Liver (tissue), 9 donors: ENCODE measurements around the gene MSN. TPM values are rescaled to one million over a fixed set of nuclear protein-coding genes. Genes with fewer than 3 reads are reported as not detected.

Experiments
- DNase-seq: peaks from one replicate; pipeline ENCODE4 v3.0.0-alpha.2; 2017; ENCODE audit warnings: low spot score
- H3K27ac ChIP-seq, 2 donors: one replicate each; pipeline ENCODE4 v1.7.0; 2013; ENCODE audit warnings: inconsistent platforms in 2 of 2, low read length in 2 of 2, control low read depth in 1 of 2, low read depth in 1 of 2, mild to moderate bottlenecking in 1 of 2
- H3K27me3 ChIP-seq, 4 donors: one replicate each; pipeline versions ENCODE4 v1.6.1 to v1.7.0; 2013; ENCODE audit warnings: low read length in 3 of 4, inconsistent platforms in 1 of 4, mild to moderate bottlenecking in 1 of 4, moderate library complexity in 1 of 4; ENCODE audit not compliant: control insufficient read depth in 4 of 4, insufficient read depth in 4 of 4
- H3K36me3 ChIP-seq, 4 donors: one replicate each; pipeline versions ENCODE4 v1.6.1 to v1.7.0; 2013; ENCODE audit warnings: low read length in 3 of 4, mild to moderate bottlenecking in 3 of 4, low read depth in 1 of 4, moderate library complexity in 1 of 4; ENCODE audit not compliant: control insufficient read depth in 4 of 4, insufficient read depth in 3 of 4
- H3K4me1 ChIP-seq, 4 donors: one replicate each; pipeline versions ENCODE4 v1.6.1 to v1.7.0; 2013; ENCODE audit warnings: low read length in 3 of 4, mild to moderate bottlenecking in 3 of 4, moderate library complexity in 1 of 4; ENCODE audit not compliant: control insufficient read depth in 4 of 4, insufficient read depth in 4 of 4
- H3K4me3 ChIP-seq, 3 donors: one replicate each; pipeline versions ENCODE4 v1.6.1 to v1.7.0; 2013; ENCODE audit warnings: low read length in 3 of 3, control low read depth in 1 of 3, low read depth in 1 of 3, mild to moderate bottlenecking in 1 of 3
- H3K9ac ChIP-seq, 2 donors: one replicate each; pipeline ENCODE4 v1.7.0; 2013; ENCODE audit warnings: low read length in 2 of 2, mild to moderate bottlenecking in 2 of 2, moderate library complexity in 2 of 2, control low read depth in 1 of 2, low read depth in 1 of 2
- H3K9me3 ChIP-seq, 4 donors: one replicate each; pipeline versions ENCODE4 v1.6.1 to v1.7.0; 2013; ENCODE audit warnings: low read length in 3 of 4; ENCODE audit not compliant: control insufficient read depth in 4 of 4
- ATF3 ChIP-seq: IDR thresholded peaks from 2 replicates; pipeline ENCODE4 v1.6.1; 2016; ENCODE audit warnings: antibody characterized with exemption
- CTCF ChIP-seq: fragments of 150-350 bp; IDR thresholded peaks from 2 replicates; pipeline ENCODE4 v1.5.1; 2017; ENCODE audit warnings: improper control_type of control experiment, low read depth, low read length; ENCODE audit not compliant: missing input control
- EGR1 ChIP-seq, 2 donors: IDR thresholded peaks; 2 replicates each; pipeline ENCODE4 v1.6.1; 2016 to 2018; ENCODE audit warnings: antibody characterized with exemption in 2 of 2, low read depth in 2 of 2
- FOXA1 ChIP-seq: IDR thresholded peaks from 2 replicates; pipeline ENCODE4 v1.6.1; 2016; ENCODE audit warnings: antibody characterized with exemption
- FOXA2 ChIP-seq: IDR thresholded peaks from 2 replicates; pipeline ENCODE4 v1.6.1; 2016; ENCODE audit warnings: antibody characterized with exemption
- GABPA ChIP-seq, 2 donors: IDR thresholded peaks in 1 of 2; conservative IDR thresholded peaks in 1 of 2; 2 replicates each; pipeline ENCODE4 v1.6.1; 2016; ENCODE audit warnings: antibody characterized with exemption in 2 of 2, mild to moderate bottlenecking in 1 of 2, moderate library complexity in 1 of 2
- HNF4A ChIP-seq, 2 donors: conservative IDR thresholded peaks; 2 replicates each; pipeline ENCODE4 v1.6.1; 2016; ENCODE audit warnings: antibody characterized with exemption in 2 of 2, mild to moderate bottlenecking in 2 of 2
- HNF4G ChIP-seq: IDR thresholded peaks from 2 replicates; pipeline ENCODE4 v1.6.1; 2016; ENCODE audit warnings: antibody characterized with exemption
- JUND ChIP-seq, 2 donors: IDR thresholded peaks; 2 replicates each; pipeline ENCODE4 v1.6.1; 2016; ENCODE audit warnings: antibody characterized with exemption in 2 of 2
- MAX ChIP-seq: IDR thresholded peaks from 2 replicates; pipeline ENCODE4 v1.6.1; 2016; ENCODE audit warnings: antibody characterized with exemption
- NR2F2 ChIP-seq: IDR thresholded peaks from 2 replicates; pipeline ENCODE4 v1.6.1; 2016; ENCODE audit warnings: antibody characterized with exemption
- RAD21 ChIP-seq, 2 donors: IDR thresholded peaks; 2 replicates each; pipeline ENCODE4 v1.6.1; 2016; ENCODE audit warnings: antibody characterized with exemption in 2 of 2, mild to moderate bottlenecking in 2 of 2
- REST ChIP-seq: IDR thresholded peaks from 2 replicates; pipeline ENCODE4 v1.6.1; 2016; ENCODE audit warnings: antibody characterized with exemption, mild to moderate bottlenecking
- RXRA ChIP-seq, 2 donors: IDR thresholded peaks; 2 replicates each; pipeline ENCODE4 v1.6.1; 2017 to 2018; ENCODE audit warnings: antibody characterized with exemption in 2 of 2, mild to moderate bottlenecking in 1 of 2
- SP1 ChIP-seq: IDR thresholded peaks from 2 replicates; pipeline ENCODE4 v1.6.1; 2018; ENCODE audit warnings: antibody characterized with exemption, mild to moderate bottlenecking
- TAF1 ChIP-seq: conservative IDR thresholded peaks from 2 replicates; pipeline ENCODE4 v1.6.1; 2016; ENCODE audit warnings: antibody characterized with exemption, mild to moderate bottlenecking
- YY1 ChIP-seq: IDR thresholded peaks from 2 replicates; pipeline ENCODE4 v1.6.1; 2016; ENCODE audit warnings: antibody characterized with exemption, mild to moderate bottlenecking
- ZBTB33 ChIP-seq: IDR thresholded peaks from 2 replicates; pipeline ENCODE4 v1.6.1; 2016; ENCODE audit warnings: antibody characterized with exemption
- WGBS: extraction: QIAGEN DNeasy Blood & Tissue Kit; methylation state at CpG from one replicate; pipeline ENCODE4 v1.1.7; 2013; 5-methylcytosine and 5-hydroxymethylcytosine counted together
- polyA plus RNA-seq, 2 donors: library from polyadenylated mRNA; stranded (reverse) in 1 of 2; unstranded in 1 of 2; fragments of 200-250 nt in 1 of 2; fragments of >200 nt in 1 of 2; fragmentation: Nextera tagmentation in 1 of 2; extraction: Ambion mirVana in 1 of 2; gene quantifications; one replicate each; pipeline versions ENCODE4 v1.2.1 to v1.2.3, GENCODE V29; 2013 to 2015
- total RNA-seq, 2 donors: library from RNA; depleted of rRNA; stranded (reverse); fragments of >200 nt; gene quantifications; one replicate each; pipeline ENCODE4 v1.2.3, GENCODE V29; 2014
- donor health status: healthy.
- donor health status: healthy.
- donor health status: healthy.
- donor health status: healthy.
- donor health status: healthy.

MSN gene
- total and polyA plus RNA-seq, 4 donors, result 24.3 to 70.0 (median 40.6) TPM

GRCh38 chrX:65667157-65667502 lies 324 bp upstream of the MSN start:
- no peaks in the 10 kb centered on the region for H3K36me3 ChIP-seq
- TF ChIP-seq RAD21 (IDR thresholded peaks at IDR 0.05), result no peak
- no peak for TF ChIP-seq RXRA (IDR thresholded peaks at IDR 0.05)
- no peak for TF ChIP-seq EGR1 (IDR thresholded peaks at IDR 0.05; ENCODE audit: low read depth in 2 of 2)
- TF ChIP-seq TAF1, result no peak
- TF ChIP-seq HNF4G, result no peak
- no peak for TF ChIP-seq NR2F2
- no peak for TF ChIP-seq YY1
- TF ChIP-seq ATF3, result no peak
- TF ChIP-seq CTCF, result no peak
- TF ChIP-seq FOXA2, result no peak
- no peak for TF ChIP-seq MAX
- TF ChIP-seq GABPA (IDR thresholded peaks at IDR 0.05 in 1 of 2, conservative IDR thresholded peaks at IDR 0.05 in 1 of 2), result no peak
- no peak for TF ChIP-seq SP1
- TF ChIP-seq FOXA1, result no peak
- TF ChIP-seq REST, result no peak
- TF ChIP-seq HNF4A (conservative IDR thresholded peaks at IDR 0.05), result no peak
- no peak for TF ChIP-seq ZBTB33
- TF ChIP-seq JUND (IDR thresholded peaks at IDR 0.05), result no peak
- no peaks in the 10 kb centered on the region for H3K27me3 ChIP-seq
- H3K27ac ChIP-seq, result peak overlapping the region; percentile 42 to 46
- WGBS, result 8% methylated on average over 6 of the region's 6 CpGs
- peak overlapping the region in 1 of 3 donors; percentile 86 for H3K4me3 ChIP-seq
- no peak overlapping the region for H3K9ac ChIP-seq
- H3K4me1 ChIP-seq, result peaks cover 0 to 11% (median 5%) of the 10 kb centered on the region in 4 donors
- DNase-seq, result no peak
- peaks cover 0 to 3% (median 0%) of the 10 kb centered on the region in 4 donors for H3K9me3 ChIP-seq
